ENCODE results near the gene COL16A1.

GRCh38 chr1:31640964-31641363 lies 62.9 kb downstream of the COL16A1 start:
- no peak for TF ChIP-seq CTCF (IDR thresholded peaks at IDR 0.05)
- no peak for TF ChIP-seq POLR2AphosphoS5 (IDR thresholded peaks at IDR 0.05)
- no peak for TF ChIP-seq EP300 (IDR thresholded peaks at IDR 0.05)

Data from sigmoid colon (tissue), 4 donors.